Ectodermal cell (in vitro differentiated cells): ENCODE results near the gene RAD51B.

Source experiments
- H3K27ac ChIP-seq: 2 replicates; pipeline ENCODE4 v1.7.0; 2013; ENCODE audit warnings: mild to moderate bottlenecking, low read depth, low read length; ENCODE audit not compliant: insufficient read depth, poor library complexity, severe bottlenecking
- H3K27me3 ChIP-seq: 2 replicates; pipeline ENCODE4 v1.7.0; 2013; ENCODE audit warnings: mild to moderate bottlenecking, low read length; ENCODE audit not compliant: insufficient read depth, control insufficient read depth, poor library complexity, severe bottlenecking
- H3K36me3 ChIP-seq: one replicate; pipeline ENCODE4 v1.7.0; 2013; ENCODE audit warnings: low read length; ENCODE audit not compliant: control insufficient read depth, insufficient read depth
- H3K4me1 ChIP-seq: one replicate; pipeline ENCODE4 v1.7.0; 2013; ENCODE audit warnings: low read length; ENCODE audit not compliant: control insufficient read depth, insufficient read depth
- H3K4me3 ChIP-seq: 2 replicates; pipeline ENCODE4 v1.7.0; 2013; ENCODE audit warnings: low read depth, low read length, control low read depth; ENCODE audit not compliant: insufficient read depth
- H3K9me3 ChIP-seq: 2 replicates; pipeline ENCODE4 v1.7.0; 2013; ENCODE audit warnings: mild to moderate bottlenecking, low read length, moderate library complexity; ENCODE audit not compliant: control insufficient read depth
- WGBS, 2 experiments: methylation state at CpG; one replicate each; pipeline ENCODE4 v1.1.7; 2013; ENCODE audit warnings: missing lambda C conversion rate in 2 of 2; 5-methylcytosine and 5-hydroxymethylcytosine counted together

The RAD51B gene

GRCh38 chr14:68594737-68595380, 775.3 kb downstream of the RAD51B start:
- H3K36me3 ChIP-seq: no peaks in the 10 kb centered on the region
- H3K27ac ChIP-seq: no peak overlapping the region
- H3K9me3 ChIP-seq: no peaks in the 10 kb centered on the region
- WGBS, 2 experiments: 90% methylated on average over 6 of the region's 6 CpGs
- peaks cover 38% of the 10 kb centered on the region for H3K4me1 ChIP-seq
- no peaks in the 10 kb centered on the region for H3K27me3 ChIP-seq
- no peak overlapping the region for H3K4me3 ChIP-seq

GRCh38 chr14:68596211-68596610, 776.6 kb downstream of the RAD51B start:
- Histone ChIP-seq H3K36me3 (no peaks in the 10 kb centered on the region), H3K9me3 (no peaks in the 10 kb centered on the region), H3K27ac (no peak overlapping the region), H3K4me3 (no peak overlapping the region), H3K4me1 (peaks cover 42% of the 10 kb centered on the region), H3K27me3 (no peaks in the 10 kb centered on the region)
- 60 to 66% methylated on average over 7 of the region's 7 CpGs for WGBS, 2 experiments

- WGBS, 2 experiments: 85 to 88% methylated on average over 10 of the region's 10 CpGs
- Histone ChIP-seq H3K9me3 (no peaks in the 10 kb centered on the region), H3K27ac (no peak overlapping the region), H3K27me3 (no peaks in the 10 kb centered on the region), H3K36me3 (no peaks in the 10 kb centered on the region), H3K4me1 (peaks cover 42% of the 10 kb centered on the region), H3K4me3 (no peak overlapping the region)
Measured at GRCh38 chr14:68596701-68597100, 777.1 kb downstream of the RAD51B start.

- Histone ChIP-seq H3K4me1 (peaks cover 45% of the 10 kb centered on the region), H3K36me3 (no peaks in the 10 kb centered on the region), H3K27ac (no peak overlapping the region), H3K9me3 (no peaks in the 10 kb centered on the region), H3K27me3 (no peaks in the 10 kb centered on the region), H3K4me3 (no peak overlapping the region)
- 87 to 100% methylated on average over 1 to 2 of the region's 2 CpGs for WGBS, 2 experiments
Measured at GRCh38 chr14:68598089-68598488, 778.5 kb downstream of the RAD51B start.

GRCh38 chr14:68598621-68599447, 779.3 kb downstream of the RAD51B start:
- no peak overlapping the region for H3K27ac ChIP-seq
- no peak overlapping the region for H3K4me3 ChIP-seq

GRCh38 chr14:68599896-68600610, 780.5 kb downstream of the RAD51B start:
- Histone ChIP-seq H3K27ac (no peak overlapping the region), H3K9me3 (no peaks in the 10 kb centered on the region)
- WGBS, 2 experiments: 93 to 94% methylated on average over 9 of the region's 9 CpGs

More at GRCh38 chr14:68598621-68599447, 779.3 kb downstream of the RAD51B start:
- Histone ChIP-seq H3K9me3 (no peaks in the 10 kb centered on the region), H3K36me3 (no peaks in the 10 kb centered on the region), H3K27me3 (no peaks in the 10 kb centered on the region), H3K4me1 (peaks cover 38% of the 10 kb centered on the region)
- WGBS, 2 experiments: 77 to 80% methylated on average over 22 of the region's 22 CpGs

GRCh38 chr14:68602507-68602906, 782.9 kb downstream of the RAD51B start:
- WGBS, 2 experiments: 75 to 78% methylated on average over 5 of the region's 5 CpGs

More at GRCh38 chr14:68599896-68600610, 780.5 kb downstream of the RAD51B start:
- H3K4me3 ChIP-seq: no peak overlapping the region
- H3K4me1 ChIP-seq: peaks cover 28% of the 10 kb centered on the region
- H3K36me3 ChIP-seq: no peaks in the 10 kb centered on the region
- no peaks in the 10 kb centered on the region for H3K27me3 ChIP-seq

GRCh38 chr14:68603533-68604360, 784.2 kb downstream of the RAD51B start:
- Histone ChIP-seq H3K4me3 (no peak overlapping the region), H3K27me3 (no peaks in the 10 kb centered on the region), H3K36me3 (no peaks in the 10 kb centered on the region), H3K27ac (no peak overlapping the region), H3K4me1 (peaks cover 37% of the 10 kb centered on the region), H3K9me3 (no peaks in the 10 kb centered on the region)
- WGBS, 2 experiments: 92 to 93% methylated on average over 25 of the region's 25 CpGs

More at GRCh38 chr14:68602507-68602906, 782.9 kb downstream of the RAD51B start:
- no peaks in the 10 kb centered on the region for H3K27me3 ChIP-seq
- no peak overlapping the region for H3K4me3 ChIP-seq
- no peaks in the 10 kb centered on the region for H3K9me3 ChIP-seq
- H3K27ac ChIP-seq: no peak overlapping the region
- H3K36me3 ChIP-seq: no peaks in the 10 kb centered on the region
- peaks cover 25% of the 10 kb centered on the region for H3K4me1 ChIP-seq

GRCh38 chr14:68604361-68604730, 784.8 kb downstream of the RAD51B start:
- Histone ChIP-seq H3K4me3 (no peak overlapping the region), H3K9me3 (no peaks in the 10 kb centered on the region), H3K36me3 (no peaks in the 10 kb centered on the region), H3K4me1 (peaks cover 36% of the 10 kb centered on the region), H3K27ac (no peak overlapping the region), H3K27me3 (no peaks in the 10 kb centered on the region)
- WGBS, 2 experiments: 94 to 95% methylated on average over 9 of the region's 9 CpGs
